ENCODE data around the gene HSF4.
A peak's percentile ranks its signal among the peaks of the same experiment; 100 is the strongest.

Gene HSF4

DNA sequence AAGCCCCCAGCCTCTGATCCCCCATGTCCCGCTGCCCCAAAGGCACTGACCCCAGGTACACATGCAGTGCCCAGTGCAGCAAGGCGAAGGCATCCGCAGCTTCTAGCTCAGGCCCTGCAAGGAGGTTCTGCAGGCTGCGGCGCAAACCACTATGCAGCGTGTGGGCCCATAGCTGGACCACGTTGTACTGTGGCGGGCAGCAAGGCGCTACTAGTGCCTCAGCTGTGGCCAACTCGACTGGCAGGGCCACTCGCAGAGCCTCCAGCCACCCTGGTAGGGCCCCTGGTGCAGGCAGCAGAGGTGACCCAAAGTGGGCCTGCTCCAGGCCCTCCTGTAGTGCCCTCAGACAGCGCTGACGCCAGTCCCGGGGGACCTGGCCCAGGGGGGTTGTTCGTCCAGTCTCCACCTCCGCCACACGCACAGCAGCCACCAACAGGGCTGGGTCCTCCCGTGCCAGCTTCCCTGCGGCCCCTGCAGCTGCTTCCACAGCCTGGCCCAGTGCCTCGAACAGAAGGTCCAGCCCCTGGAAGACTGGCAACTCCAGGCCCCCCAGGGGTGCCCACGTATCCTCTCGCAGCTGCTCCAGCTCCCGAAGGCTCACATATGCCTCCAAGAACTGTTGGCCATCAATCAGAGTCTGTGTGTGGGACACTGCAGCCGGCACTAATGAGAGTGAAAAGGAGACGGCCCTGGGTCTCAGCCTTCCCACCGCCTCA is 22.8 kb downstream of the HSF4 start:
- DNase-seq, result no peak

DNA sequence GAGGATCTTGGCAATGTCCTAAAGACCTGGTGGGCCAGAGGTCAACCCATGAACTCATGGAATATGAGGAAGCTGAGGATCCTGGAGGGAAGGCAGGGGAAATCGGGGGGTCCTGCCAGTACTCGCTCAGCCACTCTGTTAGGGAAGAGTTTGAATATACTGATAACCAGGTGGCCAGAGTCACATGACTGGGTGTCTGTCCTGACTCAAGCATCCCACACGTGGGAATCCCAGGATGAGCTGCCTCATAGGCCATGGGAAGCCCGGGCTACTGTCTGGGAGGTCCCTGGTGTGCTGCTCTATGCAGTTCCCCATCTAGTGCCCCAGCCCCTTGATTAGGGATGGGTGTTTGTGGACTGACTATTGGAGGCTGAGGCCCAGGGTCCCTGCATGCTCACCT is 23.8 kb downstream of the HSF4 start:
- no peak for DNase-seq

DNA sequence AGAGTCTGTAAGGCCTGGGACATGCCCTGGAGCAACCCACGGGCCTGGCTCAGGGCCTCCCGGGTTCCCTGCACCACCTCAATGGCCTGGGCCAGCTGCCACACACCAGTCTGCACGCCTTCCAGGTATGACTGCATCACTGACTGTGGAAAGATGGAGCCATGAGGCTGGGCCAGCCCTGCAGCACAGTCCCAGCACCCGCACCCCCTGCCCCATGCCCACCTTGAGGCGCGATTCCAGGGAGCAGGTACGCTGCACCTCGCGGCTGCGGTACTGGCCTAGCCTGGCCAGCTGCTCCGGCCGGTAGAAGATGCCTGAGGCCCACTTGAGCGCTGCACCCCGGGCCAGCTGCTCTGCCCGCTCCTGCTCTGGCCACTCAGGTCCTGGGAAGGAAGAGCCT is 24.3 kb downstream of the HSF4 start:
- no peak for DNase-seq

DNA sequence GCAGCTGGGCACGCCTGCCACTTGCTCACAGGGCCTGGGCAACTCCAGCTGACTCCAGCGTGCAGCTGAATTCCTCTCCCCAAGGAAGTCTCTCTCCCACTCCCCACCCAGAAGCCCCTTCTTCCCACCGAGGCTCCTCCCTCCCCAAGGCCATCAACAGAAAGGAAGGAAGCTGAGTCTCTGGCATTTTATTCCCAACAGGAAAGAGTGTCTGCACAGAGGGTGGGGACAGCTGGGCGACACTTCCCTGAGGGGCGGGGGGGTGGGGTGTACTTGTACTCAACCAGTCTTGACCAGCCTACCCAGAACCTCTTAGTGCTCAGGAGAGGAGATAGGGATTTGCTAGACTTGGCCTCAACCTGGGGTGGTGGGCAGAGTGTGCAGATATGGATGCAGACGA is 25.5 kb downstream of the HSF4 start, which contains the start of gene EXOC3L1:
TSS of gene EXOC3L1 (minus strand) at position 96 of the 400 bp plus-strand sequence. CDS start 460 bp downstream, outside the sequence.
- DNase-seq, result no peak

DNA sequence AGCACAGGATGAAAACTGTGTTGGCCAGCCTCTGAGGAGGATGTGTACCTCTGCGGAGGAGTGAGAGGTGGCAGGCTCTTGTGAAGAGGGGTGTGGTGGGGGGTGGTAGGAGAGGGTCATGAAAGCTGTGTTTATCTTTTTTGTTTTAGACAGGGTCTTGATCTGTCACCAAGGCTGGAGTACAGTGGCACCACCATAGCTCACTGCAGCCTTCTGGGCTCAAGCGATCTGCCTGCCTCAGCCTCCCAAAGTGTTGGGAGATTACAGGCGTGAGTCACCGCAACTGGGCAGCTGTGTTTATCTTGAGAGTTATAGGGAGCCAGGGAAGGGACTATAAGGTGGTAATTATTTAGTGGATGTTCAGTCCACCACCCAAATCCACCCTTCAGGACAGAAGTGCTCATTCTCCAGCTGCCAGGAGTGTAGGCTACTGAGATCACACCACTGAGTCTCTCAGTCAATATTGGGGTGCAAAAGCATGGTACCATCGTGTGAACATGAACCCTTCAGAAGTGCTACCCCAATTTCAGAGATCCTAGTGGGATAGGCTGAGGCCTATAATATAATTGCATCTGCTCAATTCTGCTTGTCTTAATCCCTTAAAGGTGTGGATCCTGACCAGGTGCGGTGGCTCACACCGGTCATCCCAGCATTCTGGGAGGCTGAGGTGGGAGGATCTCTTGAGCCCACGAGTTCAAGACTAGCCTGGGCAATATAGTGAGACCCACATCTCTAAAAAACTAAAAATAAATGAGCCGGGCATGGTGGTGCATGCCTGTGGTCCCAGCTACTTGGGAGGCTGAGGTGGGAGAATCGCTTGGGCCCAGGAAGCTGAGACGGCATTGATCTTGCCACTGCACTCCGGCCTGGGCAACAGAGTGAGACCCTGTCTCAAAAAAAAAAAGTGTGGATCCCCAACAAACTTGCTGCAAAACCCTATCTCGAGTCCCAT is 26.2 kb downstream of the HSF4 start:
- no peak for DNase-seq

DNA sequence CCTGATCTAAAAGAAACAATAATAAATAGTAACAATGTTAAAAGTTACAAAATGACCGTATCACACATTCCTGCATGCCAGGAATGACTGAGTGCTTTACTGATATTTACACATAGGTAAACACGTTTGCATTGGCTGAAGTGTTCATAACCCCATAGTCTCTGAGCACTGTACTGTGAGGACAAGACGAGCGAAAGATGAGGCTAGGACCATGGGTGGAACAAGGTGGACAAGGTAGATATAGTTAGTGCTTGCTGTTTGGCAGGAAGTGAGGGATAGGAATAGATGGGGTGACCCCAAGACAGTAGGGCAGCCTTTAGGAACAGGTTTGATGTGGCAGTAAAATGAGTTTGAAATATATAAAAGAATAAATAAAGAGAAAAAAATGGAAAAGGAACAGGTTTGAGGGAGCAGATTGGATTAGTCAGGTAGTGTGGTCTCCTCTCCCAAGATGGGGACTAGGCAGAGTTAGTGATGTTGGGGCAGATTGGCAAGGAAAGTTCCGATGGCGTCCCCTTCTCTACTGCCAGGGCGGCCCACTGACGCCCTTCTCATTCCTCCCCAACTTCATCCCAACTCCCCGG is 27.0 kb downstream of the HSF4 start:
- DNase-seq, result no peak

DNA sequence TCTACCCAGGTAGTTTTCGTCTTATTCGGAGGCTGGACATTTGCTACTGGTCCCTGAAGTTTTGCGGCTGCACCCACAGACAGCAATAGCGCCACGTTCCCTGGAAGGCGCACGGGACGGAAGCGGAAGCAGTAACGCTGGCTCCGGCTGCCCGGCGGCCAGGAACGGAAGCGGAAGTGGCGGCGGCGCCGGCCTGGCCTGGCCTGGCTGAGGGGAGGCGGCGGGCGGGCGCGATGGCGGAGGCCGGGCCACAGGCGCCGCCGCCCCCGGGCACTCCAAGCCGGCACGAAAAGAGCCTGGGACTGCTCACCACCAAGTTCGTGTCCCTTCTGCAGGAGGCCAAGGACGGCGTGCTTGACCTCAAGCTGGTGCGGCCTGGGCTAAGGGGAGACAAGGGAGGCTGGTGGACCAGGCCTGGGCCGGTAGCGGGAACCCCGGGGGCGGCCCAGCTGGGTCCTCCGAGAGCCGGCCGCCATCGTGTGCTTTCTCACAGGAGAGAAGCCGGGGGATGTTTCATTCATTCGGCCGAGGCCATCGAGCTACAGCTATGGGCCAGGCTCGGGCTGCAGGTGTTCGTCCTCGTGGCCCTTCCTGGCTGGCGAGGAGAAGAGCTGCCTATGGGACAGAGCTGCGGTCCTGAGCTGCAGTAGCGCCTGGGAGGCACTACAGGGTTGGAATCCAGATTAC is 27.6 kb downstream of the HSF4 start, which contains the start of gene E2F4:
TSS of gene E2F4 (plus strand) at position 161 of the 687 bp plus-strand sequence. CDS start at position 234, 73 bp downstream.
- DNase-seq, result peak; percentile 86 to 92

DNA sequence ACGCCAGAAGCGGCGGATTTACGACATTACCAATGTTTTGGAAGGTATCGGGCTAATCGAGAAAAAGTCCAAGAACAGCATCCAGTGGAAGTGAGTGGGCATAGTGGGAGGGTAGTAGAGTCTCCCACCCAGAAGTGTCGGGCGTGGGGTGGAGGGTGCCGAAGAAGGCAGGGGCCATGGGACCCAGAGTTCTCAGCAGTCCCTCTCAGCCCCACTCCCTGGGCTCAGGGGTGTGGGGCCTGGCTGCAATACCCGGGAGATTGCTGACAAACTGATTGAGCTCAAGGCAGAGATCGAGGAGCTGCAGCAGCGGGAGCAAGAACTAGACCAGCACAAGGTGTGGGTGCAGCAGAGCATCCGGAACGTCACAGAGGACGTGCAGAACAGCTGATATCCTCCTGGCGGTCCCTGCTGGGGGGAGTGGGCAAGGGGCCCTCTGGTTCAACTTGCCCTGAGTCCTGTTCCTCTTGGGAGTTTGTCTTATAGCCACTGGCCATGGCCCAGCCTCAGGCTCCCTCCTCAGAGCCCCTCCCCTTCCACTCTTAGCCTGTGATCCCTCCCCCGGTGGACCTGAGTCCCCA is 28.3 kb downstream of the HSF4 start:
- DNase-seq, result no peak

DNA sequence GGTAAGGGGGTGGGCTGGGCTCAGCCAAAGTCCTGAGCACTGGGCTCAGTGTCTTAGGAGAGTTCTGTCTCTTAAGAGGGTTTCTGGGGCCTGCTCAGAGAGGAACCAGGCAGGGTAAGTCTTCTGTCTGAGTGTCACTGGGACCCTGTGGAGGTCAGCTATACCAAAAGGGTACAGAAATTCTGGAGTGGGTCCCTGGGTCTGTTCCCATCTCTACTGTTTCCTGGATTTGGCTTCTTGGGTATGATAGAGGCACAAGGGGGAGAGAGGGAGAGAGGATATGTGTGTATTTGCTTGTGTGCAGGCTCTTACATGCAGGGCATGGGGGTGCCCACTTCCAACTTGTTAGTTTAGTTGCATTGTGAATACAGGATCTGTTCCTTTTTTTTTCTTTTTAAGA is 29.0 kb downstream of the HSF4 start:
- no peak for DNase-seq

DNA sequence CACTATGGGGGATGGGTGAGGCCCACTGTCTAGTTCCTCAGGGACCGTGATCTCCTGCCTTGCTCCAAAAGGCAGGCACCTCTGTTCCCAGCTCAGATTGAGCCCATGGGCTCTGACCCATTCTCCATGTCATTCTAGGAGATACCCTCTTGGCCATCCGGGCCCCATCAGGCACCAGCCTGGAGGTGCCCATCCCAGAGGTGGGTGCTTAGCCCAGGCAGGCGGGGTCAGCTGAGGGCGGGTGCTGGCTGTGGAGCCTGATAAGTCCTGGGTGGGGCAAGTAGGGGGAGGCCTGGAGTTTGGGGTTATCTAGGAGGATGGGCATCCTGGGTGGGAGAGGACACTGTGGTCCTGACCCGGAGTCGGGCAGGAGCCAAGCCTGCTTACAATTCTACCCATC is 29.7 kb downstream of the HSF4 start:
- no peak for DNase-seq

DNA sequence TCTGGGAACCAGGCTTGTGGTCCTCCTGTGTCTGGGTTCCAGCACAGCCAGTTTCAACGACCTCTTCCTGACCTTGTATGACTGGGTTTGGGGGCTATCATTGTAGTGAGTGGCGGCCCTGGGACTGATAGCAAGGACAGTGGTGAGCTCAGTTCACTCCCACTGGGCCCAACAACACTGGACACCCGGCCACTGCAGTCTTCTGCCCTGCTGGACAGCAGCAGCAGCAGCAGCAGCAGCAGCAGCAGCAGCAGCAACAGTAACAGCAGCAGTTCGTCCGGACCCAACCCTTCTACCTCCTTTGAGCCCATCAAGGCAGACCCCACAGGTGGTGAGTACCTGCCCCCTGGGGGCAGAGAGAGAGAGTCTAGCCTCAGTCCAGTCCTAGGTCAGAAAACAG is 31.1 kb downstream of the HSF4 start:
- DNase-seq, result no peak

DNA sequence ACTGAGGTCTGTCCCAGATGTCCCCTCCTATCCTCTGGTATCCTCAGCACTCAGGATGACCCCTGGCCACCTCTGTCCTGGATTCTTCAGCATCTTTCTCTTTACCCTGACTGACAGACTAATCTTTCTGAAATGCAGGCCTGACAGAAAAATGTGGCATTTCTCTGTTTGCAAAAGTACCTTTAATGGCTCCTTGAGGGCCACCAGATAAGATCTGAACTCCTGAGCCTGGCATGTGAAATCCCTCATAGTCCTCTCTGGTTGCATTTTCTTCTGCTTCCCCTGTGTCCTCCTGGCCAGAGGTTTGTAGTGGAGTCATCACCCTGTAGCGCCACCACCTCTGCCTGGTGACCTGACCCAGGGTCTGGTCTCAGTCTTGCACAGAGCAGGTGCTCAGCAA is 32.3 kb downstream of the HSF4 start:
- no peak for DNase-seq

DNA sequence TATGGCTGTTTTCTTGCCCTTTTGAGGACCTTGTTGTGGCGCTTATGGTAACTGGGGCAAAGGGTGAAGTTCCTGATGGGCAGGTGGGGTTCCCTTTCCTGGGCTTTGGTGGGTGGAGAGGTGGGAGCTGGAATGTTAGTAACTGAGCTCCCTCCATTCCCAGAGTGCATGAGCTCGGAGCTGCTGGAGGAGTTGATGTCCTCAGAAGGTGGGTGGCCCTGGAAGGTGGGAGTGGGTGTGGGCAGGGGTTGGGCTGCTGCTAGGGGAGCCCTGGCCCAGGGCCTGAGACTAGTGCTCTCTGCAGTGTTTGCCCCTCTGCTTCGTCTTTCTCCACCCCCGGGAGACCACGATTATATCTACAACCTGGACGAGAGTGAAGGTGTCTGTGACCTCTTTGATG is 33.2 kb downstream of the HSF4 start:
- DNase-seq, result no peak

DNA sequence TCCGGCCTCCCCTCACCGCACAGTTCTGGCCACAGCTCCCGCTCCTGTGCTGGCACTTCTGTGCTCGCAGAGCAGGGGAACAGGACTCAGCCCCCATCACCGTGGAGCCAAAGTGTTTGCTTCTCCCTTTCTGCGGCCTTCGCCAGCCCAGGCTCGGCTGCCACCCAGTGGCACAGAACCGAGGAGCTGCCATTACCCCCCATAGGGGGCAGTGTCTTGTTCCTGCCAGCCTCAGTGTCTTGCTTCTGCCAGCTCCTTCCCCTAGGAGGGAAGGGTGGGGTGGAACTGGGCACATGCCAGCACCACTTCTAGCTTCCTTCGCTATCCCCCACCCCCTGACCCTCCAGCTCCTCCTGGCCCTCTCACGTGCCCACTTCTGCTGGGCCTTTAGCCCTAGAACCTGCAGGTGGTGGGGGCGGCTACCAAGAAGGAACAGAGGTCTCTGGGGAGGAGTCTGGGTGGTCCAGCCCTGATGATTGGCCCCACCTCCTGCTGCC is 33.7 kb downstream of the HSF4 start:
- peak in 1 of 2 experiments; percentile 36 for DNase-seq

DNA sequence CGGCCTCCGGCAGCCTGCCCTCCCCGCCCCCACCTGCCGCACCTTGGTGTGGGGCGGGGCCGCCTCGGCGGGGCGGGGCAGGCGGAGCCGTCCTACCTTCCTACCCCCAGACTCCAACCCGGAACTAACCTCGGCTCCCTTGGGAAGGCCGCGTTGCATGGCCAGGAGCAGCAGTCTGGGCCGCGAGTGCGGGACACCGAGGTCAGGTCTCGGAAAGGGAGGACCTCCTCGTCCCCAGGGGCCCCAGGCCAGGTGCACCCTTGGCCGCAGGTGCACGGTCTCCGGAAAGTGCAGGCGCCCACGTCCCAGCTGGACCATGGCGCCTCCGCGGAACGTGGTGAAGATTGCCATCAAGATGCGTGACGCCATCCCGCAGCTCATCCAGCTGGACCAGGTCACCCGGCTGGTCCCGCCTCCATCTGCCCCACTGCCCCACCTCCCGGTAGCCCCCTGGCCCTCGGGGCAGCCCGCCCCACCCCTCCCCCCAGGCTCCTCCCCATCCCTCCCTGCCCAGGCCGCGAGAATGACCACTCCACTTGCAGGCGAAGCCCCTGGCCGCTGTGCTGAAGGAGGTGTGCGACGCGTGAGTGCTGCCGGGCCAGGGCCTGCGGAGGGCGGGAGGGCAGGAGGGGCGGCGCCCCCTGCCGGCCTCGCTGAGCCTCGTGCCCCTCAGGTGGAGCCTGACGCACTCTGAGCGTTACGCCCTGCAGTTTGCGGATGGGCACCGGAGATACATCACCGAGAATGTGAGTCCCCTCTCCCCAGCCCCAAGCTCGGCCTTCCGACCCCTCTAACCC is 34.7 kb downstream of the HSF4 start, which contains the start of gene ELMO3:
TSS of gene ELMO3 (plus strand) at position 121 of the 797 bp plus-strand sequence. CDS start at position 317, 196 bp downstream.
- no peak for DNase-seq

DNA sequence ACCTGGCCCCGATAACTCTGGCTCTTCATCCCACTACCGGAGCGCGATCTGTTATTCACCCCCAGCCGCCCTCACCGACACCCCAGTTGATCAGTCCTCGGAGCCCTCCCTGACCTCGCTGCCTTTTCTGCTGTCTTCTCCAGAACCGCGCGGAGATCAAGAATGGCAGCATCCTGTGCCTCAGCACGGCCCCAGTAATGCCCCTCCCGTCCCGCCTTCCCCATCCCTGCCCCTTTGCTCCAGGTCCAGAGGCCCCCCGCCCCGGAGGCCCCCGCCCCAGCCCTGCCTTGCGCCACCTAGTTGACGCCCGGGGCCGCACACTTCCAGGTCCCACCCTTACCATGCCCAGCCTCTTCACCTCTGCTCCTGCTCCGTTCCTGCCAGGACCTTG is 35.3 kb downstream of the HSF4 start:
- no peak for DNase-seq

DNA sequence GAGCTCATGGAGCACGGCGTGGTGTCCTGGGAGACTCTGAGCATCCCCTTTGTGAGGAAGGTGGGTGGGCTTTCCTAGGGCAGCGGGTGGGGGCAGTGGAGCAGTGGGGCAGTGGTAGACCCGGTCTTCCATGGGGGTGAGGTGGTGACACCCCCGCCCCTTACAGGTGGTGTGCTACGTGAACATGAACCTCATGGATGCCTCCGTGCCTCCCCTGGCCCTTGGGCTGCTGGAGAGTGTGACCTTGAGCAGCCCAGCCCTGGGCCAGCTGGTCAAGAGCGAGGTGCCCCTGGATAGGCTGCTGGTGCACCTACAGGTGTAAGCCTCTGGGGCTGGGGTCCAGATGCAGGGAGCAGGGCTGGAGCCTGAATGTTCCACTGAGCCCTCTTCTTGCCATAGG is 35.9 kb downstream of the HSF4 start:
- no peak for DNase-seq

DNA sequence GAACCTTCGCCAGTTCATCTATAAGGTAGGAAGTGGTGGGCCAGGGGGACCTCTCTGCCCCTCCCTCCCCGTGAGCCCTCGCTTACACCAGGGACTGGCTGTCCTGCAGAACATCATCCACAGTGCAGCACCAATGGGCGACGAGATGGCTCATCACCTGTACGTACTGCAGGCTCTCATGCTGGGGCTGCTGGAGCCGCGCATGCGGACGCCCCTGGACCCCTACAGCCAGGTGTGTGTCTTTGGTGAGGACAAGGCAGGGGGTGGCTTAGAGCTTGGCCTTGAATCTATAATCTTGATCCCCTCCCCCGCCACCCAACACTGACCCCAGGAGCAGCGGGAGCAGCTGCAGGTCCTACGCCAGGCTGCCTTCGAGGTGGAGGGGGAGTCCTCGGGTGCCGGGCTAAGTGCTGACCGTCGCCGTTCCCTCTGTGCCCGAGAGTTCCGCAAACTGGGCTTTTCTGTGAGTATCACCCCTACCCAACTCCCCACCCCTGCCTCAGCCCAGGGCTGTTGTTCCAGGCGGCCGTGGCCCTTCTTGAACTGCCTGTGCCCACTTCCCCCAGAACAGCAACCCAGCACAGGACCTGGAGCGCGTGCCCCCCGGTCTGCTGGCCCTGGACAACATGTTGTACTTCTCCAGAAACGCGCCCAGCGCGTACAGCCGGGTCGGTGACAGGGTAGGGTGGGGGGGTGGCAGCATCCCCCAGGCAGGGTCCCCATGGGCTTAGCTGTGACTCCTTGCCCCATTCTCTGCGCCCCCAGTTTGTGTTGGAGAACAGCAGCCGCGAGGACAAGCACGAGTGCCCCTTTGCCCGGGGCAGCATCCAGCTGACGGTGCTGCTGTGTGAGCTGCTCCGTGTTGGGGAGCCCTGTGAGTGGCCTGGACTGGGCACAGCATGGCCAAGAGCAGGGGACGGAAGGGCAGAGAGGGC is 37.1 kb downstream of the HSF4 start:
- no peak for DNase-seq

DNA sequence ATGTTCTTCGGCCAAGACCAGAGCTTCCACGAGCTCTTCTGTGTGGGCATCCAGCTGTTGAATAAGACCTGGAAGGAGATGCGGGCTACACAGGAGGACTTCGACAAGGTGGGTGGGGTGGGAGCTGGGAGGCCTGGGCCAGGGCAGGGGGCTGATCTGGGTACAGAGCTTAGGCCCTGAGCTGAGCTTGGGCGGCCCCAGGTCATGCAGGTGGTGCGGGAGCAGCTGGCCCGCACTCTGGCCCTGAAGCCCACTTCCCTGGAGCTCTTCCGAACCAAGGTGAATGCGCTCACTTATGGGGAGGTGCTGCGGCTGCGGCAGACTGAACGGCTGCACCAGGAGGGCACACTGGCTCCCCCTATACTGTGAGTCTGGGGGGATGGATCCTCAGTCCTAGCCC is 37.9 kb downstream of the HSF4 start:
- DNase-seq, result no peak

DNA sequence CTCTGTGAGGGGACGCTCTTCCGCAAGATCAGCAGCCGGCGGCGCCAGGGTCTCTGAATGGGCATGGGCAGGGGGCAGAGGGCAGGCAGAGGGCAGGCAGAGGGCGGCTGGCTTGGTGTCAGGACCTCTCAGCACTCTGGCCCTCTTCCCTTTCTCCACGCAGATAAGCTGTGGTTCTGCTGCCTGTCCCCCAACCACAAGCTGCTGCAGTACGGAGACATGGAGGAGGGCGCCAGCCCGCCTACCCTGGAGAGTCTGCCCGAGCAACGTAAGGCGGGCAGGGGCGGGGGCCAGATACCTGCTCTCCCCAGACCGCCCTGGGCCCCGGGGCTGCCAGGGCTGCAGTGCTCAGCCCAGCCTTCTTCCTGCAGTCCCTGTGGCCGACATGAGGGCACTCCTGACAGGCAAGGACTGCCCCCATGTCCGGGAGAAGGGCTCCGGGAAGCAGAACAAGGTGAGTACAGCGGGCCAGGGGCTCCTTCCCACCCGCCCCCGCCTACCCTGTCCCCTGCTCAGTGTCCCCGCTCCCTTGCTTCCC is 38.5 kb downstream of the HSF4 start:
- DNase-seq, result no peak
